BLaER1 treated with 17β-estradiol and CSF1 and Interleukin-3, amounts not matched to agents 10 nM and 100 nM (cell line): ENCODE data around the gene HSD3B7.

Experiments used
- H3K27ac ChIP-seq, 11 experiments: shearing (Covaris generic); formaldehyde crosslinking; 2 replicates each; pipeline ENCODE4 v1.8.1; 2022
- H3K27me3 ChIP-seq, 11 experiments: shearing (Covaris generic); formaldehyde crosslinking; 2 replicates each; pipeline ENCODE4 v1.8.1; 2022
- H3K36me3 ChIP-seq, 11 experiments: shearing (Covaris generic); formaldehyde crosslinking; 2 replicates each; pipeline ENCODE4 v1.8.1; 2022
- H3K4me1 ChIP-seq, 10 experiments: shearing (Covaris generic); formaldehyde crosslinking; 2 replicates each; pipeline ENCODE4 v1.8.1; 2022
- H3K4me2 ChIP-seq, 11 experiments: shearing (Covaris generic); formaldehyde crosslinking; 2 replicates each; pipeline ENCODE4 v1.8.1; 2022
- H3K4me3 ChIP-seq, 10 experiments: shearing (Covaris generic); formaldehyde crosslinking; 2 replicates each; pipeline ENCODE4 v1.8.1; 2022
- H3K9ac ChIP-seq, 11 experiments: shearing (Covaris generic); formaldehyde crosslinking; 2 replicates each; pipeline ENCODE4 v1.8.1; 2022
- H3K9me3 ChIP-seq, 11 experiments: shearing (Covaris generic); formaldehyde crosslinking; replicated peaks in 1 of 11; 2 replicates each; pipeline ENCODE4 v1.8.1; 2022
- H4K20me1 ChIP-seq, 11 experiments: shearing (Covaris generic); formaldehyde crosslinking; 2 replicates each; pipeline ENCODE4 v1.8.1; 2022
- Cebpa-rat ChIP-seq, 11 experiments: shearing (Covaris generic); IDR thresholded peaks; 2 replicates each; pipeline ENCODE4 v1.8.1; 2022

Gene HSD3B7

GRCh38 chr16:30947541-30947858, 37.5 kb upstream of the HSD3B7 start:
- peaks cover 19 to 55% (median 30%) of the 10 kb centered on the region in 11 experiments; a peak in 20 of 22 replicates for H4K20me1 ChIP-seq
- H3K4me2 ChIP-seq = peak overlapping the region in 5 of 11 experiments; percentile 84 to 99 (median 98); a peak in 4 of 22 replicates
- no peak for TF ChIP-seq Cebpa-rat (IDR thresholded peaks at IDR 0.05)
- H3K4me3 ChIP-seq = no peak overlapping the region
- peaks cover 29 to 40% (median 32%) of the 10 kb centered on the region in 10 experiments for H3K4me1 ChIP-seq
- H3K9me3 ChIP-seq = no peaks in the 10 kb centered on the region
- peaks cover 44 to 67% (median 54%) of the 10 kb centered on the region in 11 experiments for H3K36me3 ChIP-seq
- peak overlapping the region in 2 of 11 experiments; percentile 95 to 98; a peak in 2 of 22 replicates for H3K27ac ChIP-seq
- no peaks in the 10 kb centered on the region for H3K27me3 ChIP-seq
- H3K9ac ChIP-seq = no peak overlapping the region

GRCh38 chr16:30947859-30948666, 36.9 kb upstream of the HSD3B7 start:
- Histone ChIP-seq H3K9me3 (no peaks in the 10 kb centered on the region), H3K36me3 (peaks cover 39 to 67% (median 51%) of the 10 kb centered on the region in 11 experiments), H3K4me2 (peak overlapping the region; percentile 78 to 99 (median 98)), H3K4me3 (peak overlapping the region; percentile 86 to 99 (median 92)), H4K20me1 (peaks cover 13 to 55% (median 31%) of the 10 kb centered on the region in 11 experiments; a peak in 19 of 22 replicates), H3K9ac (peak overlapping the region; percentile 93 to 98 (median 96)), H3K27me3 (no peaks in the 10 kb centered on the region), H3K27ac (peak overlapping the region; percentile 89 to 98 (median 95); a peak in 20 of 22 replicates), H3K4me1 (peaks cover 26 to 39% (median 34%) of the 10 kb centered on the region in 10 experiments)
- TF ChIP-seq Cebpa-rat (IDR thresholded peaks at IDR 0.05) = no peak

GRCh38 chr16:30948667-30949649, 36.0 kb upstream of the HSD3B7 start, which contains the start of gene ORAI3:
TSS of gene ORAI3 (plus strand) at chr16:30949068. CDS start at chr16:30949290, 222 bp downstream.
- peaks cover 35 to 67% (median 48%) of the 10 kb centered on the region in 11 experiments for H3K36me3 ChIP-seq
- peaks cover 13 to 63% (median 40%) of the 10 kb centered on the region in 11 experiments; a peak in 19 of 22 replicates for H4K20me1 ChIP-seq
- H3K27me3 ChIP-seq = no peaks in the 10 kb centered on the region
- H3K4me3 ChIP-seq = peak within 1 kb of the TSS; percentile 86 to 99 (median 92)
- TF ChIP-seq Cebpa-rat (IDR thresholded peaks at IDR 0.05) = no peak
- peak within 1 kb of the TSS; percentile 78 to 99 (median 98) for H3K4me2 ChIP-seq
- H3K9ac ChIP-seq = peak within 1 kb of the TSS; percentile 93 to 98 (median 96)
- H3K4me1 ChIP-seq = peaks cover 32 to 48% (median 42%) of the 10 kb centered on the region in 10 experiments
- no peaks in the 10 kb centered on the region for H3K9me3 ChIP-seq
- H3K27ac ChIP-seq = peak within 1 kb of the TSS; percentile 89 to 98 (median 95)

GRCh38 chr16:30949650-30950515, 35.1 kb upstream of the HSD3B7 start:
- no peaks in the 10 kb centered on the region for H3K9me3 ChIP-seq
- peak overlapping the region; percentile 89 to 98 (median 95) for H3K27ac ChIP-seq
- peaks cover 13 to 65% (median 36%) of the 10 kb centered on the region in 11 experiments; a peak in 19 of 22 replicates for H4K20me1 ChIP-seq
- H3K9ac ChIP-seq = peak overlapping the region; percentile 93 to 98 (median 96)
- H3K4me2 ChIP-seq = peak overlapping the region; percentile 78 to 99 (median 98)
- peaks cover 26 to 67% (median 48%) of the 10 kb centered on the region in 11 experiments for H3K36me3 ChIP-seq
- no peaks in the 10 kb centered on the region for H3K27me3 ChIP-seq
- peak in 2 of 11 experiments; percentile 9 to 29; a peak in 1 of 22 replicates for TF ChIP-seq Cebpa-rat (IDR thresholded peaks at IDR 0.05)
- peak overlapping the region; percentile 86 to 99 (median 92) for H3K4me3 ChIP-seq
- peaks cover 32 to 51% (median 42%) of the 10 kb centered on the region in 10 experiments for H3K4me1 ChIP-seq

DNA sequence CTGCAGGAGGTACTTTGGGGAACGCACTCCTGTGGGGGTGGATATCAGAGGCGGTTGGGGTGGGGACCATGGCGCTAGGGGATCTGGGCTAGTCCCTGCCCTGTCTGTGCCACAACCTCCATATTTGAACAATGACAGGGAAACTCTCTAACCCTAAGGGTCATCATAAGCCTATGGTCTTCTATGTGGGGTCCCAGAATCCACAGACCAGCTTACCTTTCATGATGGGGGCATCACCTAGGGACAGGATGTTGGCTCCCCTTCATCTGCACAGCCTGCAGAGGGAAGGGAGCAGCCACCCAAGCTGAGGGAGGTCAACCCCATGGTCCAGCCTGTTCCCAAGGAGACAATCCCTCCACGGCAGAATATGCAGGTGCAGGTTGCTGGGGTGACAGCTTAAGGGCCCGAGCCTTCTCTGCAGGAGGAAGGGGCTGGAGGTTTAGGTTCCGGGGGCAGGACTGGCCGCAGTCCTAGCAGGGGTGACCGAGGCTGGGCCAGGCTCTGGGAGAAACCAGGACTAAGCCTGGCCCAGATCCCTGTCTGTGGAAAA, 34.4 kb upstream of the HSD3B7 start:
- Histone ChIP-seq H3K27me3 (no peaks in the 10 kb centered on the region), H4K20me1 (peaks cover 13 to 69% (median 34%) of the 10 kb centered on the region in 11 experiments; a peak in 19 of 22 replicates), H3K9me3 (no peaks in the 10 kb centered on the region), H3K27ac (peak overlapping the region in 10 of 11 experiments; percentile 91 to 98 (median 95); a peak in 19 of 22 replicates), H3K4me3 (peak overlapping the region; percentile 86 to 99 (median 92)), H3K36me3 (peaks cover 21 to 65% (median 43%) of the 10 kb centered on the region in 11 experiments), H3K4me1 (peaks cover 32 to 51% (median 42%) of the 10 kb centered on the region in 10 experiments), H3K4me2 (peak overlapping the region; percentile 78 to 99 (median 98)), H3K9ac (peak overlapping the region; percentile 93 to 98 (median 96); a peak in 21 of 22 replicates)
- TF ChIP-seq Cebpa-rat (IDR thresholded peaks at IDR 0.05) = no peak

GRCh38 chr16:30951193-30951592, 33.8 kb upstream of the HSD3B7 start:
- Histone ChIP-seq H3K4me3 (peak overlapping the region in 2 of 10 experiments; percentile 96 to 99; a peak in 4 of 20 replicates), H3K9ac (peak overlapping the region in 8 of 11 experiments; percentile 93 to 97 (median 95); a peak in 11 of 22 replicates), H3K27ac (peak overlapping the region in 6 of 11 experiments; percentile 94 to 98 (median 98); a peak in 12 of 22 replicates), H3K27me3 (no peaks in the 10 kb centered on the region), H3K9me3 (no peaks in the 10 kb centered on the region), H4K20me1 (peaks cover 8 to 67% (median 31%) of the 10 kb centered on the region in 11 experiments; a peak in 19 of 22 replicates), H3K4me2 (peak overlapping the region; percentile 78 to 99 (median 98); a peak in 21 of 22 replicates), H3K36me3 (peaks cover 19 to 60% (median 37%) of the 10 kb centered on the region in 11 experiments), H3K4me1 (peaks cover 32 to 51% (median 42%) of the 10 kb centered on the region in 10 experiments)
- TF ChIP-seq Cebpa-rat (IDR thresholded peaks at IDR 0.05) = no peak

DNA sequence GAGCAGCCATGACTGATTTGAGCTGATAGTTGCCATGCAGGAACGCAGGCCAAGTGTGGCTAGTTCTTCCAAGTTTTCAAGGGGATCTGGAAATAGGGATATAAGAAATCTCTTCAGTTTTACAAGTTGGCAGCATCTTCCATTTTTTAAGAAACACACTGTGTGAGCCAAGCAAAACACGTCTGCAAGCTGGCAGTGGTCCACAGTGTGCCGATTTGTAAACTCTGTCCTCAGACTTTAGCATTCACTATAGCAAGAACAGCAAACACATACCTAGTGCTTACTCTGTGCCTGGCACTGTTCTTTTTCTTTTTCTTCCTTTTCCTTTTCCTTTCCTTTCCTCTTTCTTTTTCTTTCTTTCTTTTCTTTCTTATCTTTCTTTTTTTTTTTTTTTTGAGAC, 33.3 kb upstream of the HSD3B7 start:
- H3K27ac ChIP-seq = peak overlapping the region in 2 of 11 experiments; percentile 2 to 98; a peak in 2 of 22 replicates

More for the DNA sequence above, 33.3 kb upstream of the HSD3B7 start:
- Histone ChIP-seq H3K4me2 (peak overlapping the region in 4 of 11 experiments; percentile 78 to 98 (median 92); a peak in 3 of 22 replicates), H3K4me1 (peaks cover 35 to 54% (median 46%) of the 10 kb centered on the region in 10 experiments), H3K9me3 (no peaks in the 10 kb centered on the region), H3K36me3 (peaks cover 14 to 59% (median 31%) of the 10 kb centered on the region in 11 experiments), H3K9ac (peak overlapping the region in 2 of 11 experiments; percentile 5 to 94; a peak in 2 of 22 replicates), H3K4me3 (no peak overlapping the region), H4K20me1 (peaks cover 4 to 68% (median 26%) of the 10 kb centered on the region in 11 experiments; a peak in 17 of 22 replicates), H3K27me3 (no peaks in the 10 kb centered on the region)
- TF ChIP-seq Cebpa-rat (IDR thresholded peaks at IDR 0.05) = no peak
